Stimulated activated CD8-positive, alpha-beta memory T cell treated with anti-CD3 and anti-CD28 coated beads, Interleukin-2, amount 100 ng/mL, for 48 hours (primary cell): ENCODE data around the gene GFPT2.

Experiments
- DNase-seq, 2 donors: peaks; one replicate each; pipeline ENCODE4 v3.0.0-alpha.2; 2020; ENCODE audit warnings: low read depth in 2 of 2

The GFPT2 gene

DNA sequence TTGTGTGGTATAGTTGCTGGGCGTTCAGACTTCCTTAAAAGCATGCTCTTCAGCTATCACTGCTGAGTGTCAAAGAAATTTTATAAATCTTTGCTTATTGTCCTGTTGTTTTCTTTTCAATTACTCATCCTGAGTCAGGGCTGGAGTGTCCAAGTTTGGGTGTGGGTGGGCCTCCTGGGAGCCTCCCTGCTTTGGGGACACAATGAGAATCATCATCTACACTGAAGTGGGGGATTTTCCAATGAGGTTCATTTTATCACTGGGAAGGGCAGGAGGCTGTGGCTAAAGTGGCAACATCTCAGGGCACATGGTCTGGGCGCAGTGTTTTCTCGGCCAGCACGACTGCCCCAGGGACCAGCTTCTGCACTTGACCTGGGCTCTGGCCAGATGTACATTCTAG, 19.5 kb downstream of the GFPT2 start:
- DNase-seq: no peak

DNA sequence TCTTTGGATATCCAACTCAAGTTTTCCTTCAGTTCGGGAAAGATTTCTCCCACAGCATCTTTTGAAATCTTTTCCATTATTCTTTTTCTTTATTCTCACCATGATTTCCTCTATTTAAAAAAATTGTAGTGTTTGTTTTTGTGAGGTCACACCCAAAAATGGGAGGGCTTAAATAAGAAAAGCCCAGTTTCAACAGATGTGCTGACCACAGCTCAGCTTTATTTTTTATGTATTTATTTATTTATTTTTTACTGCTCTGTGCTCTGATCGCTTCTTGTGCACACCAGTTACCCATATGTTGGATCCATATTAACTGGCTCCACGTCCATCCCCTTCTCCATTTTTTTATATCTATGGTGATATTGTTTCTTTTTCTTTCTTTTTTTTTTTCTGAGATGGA, 20.3 kb downstream of the GFPT2 start:
- no peak for DNase-seq

DNA sequence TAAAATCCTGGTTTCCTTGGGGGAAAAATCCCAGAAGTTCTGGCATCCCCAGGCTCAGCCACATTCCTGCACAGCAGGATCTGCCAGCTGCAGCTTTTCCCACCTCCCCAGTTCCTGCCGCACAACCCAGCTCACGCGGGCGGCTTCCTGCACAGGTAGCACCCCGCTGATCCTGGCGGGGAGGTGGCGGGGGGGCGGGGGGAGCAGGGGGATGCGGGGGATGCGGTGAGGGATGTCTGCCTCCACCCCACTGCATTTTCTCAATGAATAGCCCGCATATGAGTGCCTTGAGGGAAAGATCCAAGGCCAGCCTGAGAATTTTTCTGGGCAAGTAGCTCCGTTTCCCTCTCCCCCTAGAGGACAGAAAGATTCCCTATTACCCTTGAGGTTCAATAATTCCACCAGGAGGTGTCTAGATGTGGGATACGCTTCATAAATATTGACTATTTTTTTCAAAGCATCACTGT, 21.1 kb downstream of the GFPT2 start:
- DNase-seq: no peak

DNA sequence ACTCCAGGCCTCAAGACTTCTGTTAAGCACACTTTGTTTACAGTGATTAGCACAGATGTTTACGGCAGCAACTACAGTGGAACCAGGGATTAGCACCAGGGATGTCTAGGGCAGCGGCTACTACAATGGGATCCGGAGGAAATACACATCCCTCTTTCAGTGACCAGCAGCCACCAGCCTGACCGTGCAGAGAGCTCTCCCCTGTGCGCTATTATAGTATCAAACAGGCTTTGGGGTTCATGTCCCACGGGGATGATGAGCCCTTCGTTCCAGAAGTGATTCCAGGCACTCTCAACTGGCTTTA, 21.5 kb downstream of the GFPT2 start:
- no peak for DNase-seq

DNA sequence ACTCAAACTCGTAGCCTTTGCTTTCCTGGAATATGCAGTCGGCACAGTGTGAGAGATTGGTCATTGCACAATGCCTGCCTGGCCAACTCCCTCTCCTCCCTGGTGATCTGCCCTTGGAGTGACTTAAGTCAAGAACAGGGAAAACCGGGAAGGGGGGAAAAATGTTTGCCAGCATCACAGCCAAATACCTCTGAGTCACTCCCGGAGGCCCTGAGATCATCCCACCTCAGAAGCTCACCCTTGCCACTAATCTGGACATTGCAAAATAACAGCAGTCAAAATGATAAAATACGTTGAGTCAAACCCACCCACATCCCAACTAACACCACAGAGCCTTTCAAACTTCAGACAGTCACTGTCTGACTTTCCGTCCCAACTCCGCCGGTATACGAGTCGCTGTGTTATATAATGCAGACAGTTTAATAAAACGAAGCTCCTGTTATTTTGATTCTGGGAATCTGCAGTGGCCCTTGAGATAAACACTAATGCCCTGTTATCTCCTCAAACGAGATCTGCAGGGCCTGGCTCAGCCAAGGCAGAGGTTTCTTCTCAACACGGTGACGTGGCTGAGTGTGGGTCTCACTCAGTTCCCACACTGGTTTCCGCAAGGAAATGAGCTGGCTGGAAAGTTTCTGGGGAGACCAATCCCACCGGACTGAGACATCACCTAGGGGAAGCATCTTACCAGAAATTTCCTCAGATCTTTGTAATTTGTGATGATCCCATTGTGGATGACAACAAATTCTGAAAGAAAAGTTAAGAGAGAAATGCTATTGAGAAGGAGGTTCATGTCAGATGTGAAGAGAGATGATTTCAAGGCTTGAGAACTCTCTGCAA, 22.1 kb downstream of the GFPT2 start:
- DNase-seq: no peak

DNA sequence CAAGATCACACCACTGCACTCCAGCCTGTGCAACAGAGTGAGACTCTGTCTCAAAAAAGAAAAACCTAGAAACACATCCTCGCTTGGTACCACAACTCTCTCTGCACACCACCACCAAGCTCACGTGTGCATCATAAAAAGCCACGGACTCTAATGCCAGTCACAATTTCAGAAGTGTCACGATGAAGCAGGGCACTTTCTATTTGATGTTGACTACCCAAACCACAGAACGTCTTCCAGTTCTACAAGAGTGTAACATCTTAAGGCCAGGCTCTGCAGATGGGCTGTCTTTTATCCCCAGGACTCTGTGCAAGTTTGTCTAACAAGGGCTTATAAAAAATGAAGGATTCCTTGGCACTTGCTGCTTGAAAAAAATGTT, 22.9 kb downstream of the GFPT2 start:
- DNase-seq: no peak

DNA sequence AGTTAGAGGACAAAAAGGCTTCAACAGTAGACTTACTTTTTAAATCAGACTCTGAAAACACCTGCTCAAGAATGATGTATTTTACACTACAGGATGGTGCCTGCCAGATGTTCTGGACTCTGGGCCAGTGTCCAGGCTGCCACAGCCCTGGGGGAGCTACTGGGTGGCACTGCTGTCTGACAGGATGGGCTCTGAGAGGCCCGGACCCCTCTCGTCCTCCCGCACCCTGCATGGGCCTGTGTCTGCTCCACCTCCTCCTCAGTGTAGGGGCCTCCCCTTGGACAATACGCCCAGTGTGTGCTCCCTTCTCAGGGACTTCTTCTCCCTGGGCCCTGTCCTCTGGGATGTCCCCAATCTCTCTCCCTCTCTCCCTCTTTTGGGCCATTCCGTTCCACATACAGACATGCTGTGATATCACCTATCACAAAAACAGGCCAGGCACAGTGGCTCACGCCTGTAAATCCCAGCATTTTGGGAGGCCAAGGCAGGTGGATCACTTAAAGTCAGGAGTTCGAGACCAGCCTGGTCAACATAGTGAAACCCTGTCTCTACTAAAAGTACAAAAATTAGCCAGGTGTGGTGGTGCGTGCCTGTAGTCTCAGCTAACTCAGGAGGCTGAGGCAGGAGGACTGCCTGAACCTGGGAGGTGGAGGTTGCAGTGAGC, 23.4 kb downstream of the GFPT2 start:
- DNase-seq: no peak

DNA sequence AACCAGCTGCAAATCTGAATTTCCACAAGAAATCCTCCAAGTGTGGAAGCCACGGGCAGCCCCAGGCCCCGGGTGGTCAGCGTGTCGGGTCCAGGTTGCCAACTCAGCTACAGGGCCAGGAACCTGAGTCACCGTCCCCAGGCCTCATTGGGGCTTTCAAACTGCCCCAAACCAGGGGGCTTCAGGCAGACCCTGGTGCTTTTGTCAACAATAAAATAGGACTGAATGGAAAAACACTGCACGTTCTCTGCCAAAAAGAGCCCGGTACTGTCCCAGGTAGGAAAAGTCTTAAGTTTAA, 24.0 kb downstream of the GFPT2 start:
- no peak for DNase-seq

DNA sequence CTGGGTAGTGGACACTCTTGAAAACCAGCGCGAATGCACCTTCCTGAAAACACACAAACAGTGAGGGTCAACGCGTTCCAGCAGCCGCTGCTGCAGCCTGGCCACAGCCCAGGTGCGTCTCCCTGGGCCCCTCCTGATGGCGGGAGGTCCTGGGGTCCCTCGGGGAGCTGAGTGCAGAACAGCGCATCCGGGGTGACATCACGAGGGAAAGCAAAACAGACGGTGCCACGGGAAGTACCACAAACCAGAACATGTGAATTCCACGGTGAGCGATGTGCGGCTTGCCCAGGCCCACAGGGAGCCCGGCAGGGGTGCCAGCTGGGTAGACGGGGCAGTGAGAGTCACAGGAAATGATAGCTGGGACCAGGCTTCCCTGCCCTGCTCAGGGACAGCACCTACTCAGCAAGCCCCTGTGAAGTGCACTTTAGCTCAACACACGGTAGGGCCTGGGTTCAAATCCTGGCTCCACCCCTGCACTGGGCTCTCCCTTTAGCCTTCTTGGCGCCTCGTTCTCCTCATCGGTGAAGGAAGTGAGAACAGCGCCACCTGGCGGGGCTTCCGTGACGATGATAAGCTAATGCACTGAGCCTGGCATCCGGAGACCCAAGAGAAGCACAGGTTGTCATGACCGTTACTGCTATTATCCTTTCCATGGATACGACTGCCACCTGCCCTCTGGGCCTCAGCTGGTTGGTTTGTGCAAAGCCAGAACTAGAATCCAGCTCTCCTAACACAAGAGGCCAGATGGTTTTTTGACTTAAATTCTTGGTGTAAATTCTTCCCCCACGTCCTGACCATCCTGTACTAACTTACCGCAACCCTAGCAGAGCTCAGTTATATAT, 24.6 kb downstream of the GFPT2 start:
- DNase-seq: peak; percentile 71 to 79

DNA sequence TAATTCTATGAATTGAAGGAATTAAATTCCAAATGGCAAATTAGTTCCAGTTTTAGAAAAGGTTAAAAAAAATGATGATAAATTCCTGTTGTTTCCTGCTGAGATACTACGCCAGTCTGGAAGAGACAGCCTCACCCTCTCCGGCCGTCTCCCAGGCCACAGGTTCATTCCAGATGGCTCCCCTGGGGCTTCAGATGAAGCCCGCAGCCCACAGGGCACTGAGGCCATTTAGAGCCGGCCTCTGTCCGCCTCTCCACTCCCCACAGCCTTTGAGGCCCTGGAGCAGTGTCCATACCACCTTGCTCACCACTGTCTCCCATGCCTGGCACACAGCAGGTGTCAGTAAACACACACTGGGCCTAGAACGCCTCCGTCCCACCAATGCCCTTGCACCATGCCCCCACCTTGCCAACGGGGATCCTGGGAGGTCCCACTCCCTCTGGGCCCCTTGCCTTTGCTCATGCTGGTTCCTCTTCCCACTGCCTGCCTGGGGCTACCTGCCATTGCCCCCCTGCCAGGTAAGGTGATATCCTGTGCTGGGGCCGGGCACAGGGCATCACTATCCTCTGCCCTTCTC, 26.1 kb downstream of the GFPT2 start:
- no peak for DNase-seq

DNA sequence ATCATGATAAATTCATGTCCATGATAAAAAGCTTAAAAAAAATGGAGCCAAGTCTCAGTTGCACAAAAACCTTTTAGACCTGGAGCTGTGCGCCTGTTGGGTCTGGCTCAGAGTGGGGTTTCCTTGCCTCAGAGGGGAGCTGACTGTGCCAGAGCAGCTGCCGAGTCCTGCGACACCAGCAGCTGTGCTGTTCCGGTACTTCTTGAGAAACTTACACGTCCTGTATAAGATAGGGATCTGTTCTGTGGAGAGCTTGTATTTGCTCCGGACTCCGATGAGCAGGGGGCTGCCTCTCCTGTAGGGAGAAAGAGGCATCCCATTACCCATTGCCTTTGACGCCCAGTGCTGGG, 28.6 kb downstream of the GFPT2 start:
- no peak for DNase-seq

DNA sequence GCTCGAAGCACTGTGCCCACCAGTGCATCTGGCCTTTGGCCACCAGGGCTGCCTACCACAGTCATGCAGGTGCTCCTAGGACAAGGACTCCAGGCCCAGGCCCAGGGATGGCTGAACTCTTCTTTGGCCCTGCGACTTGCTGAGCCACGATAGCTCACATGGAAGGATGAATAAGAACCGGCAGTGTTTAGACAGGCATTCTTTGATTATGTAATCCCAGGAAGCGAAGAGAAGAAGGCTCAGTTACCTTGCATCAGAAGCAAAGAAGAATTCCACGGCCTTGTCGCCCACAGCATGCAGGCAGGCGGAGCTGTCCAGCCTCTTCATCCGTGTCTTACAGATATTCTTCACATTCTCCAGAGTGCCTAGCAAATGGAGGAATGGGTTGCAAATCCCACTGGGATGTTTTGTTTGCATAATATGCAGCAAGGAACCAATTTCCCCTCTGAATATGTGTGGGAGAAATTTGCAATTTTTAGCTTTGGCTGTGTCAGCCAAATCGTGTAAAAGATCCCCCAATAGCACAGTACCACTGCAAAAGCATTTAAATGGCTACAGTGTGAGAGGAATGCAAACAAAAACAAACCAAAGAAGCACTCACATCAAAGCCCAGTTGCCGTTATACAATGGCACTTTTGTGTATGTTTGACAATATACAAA, 29.1 kb downstream of the GFPT2 start:
- no peak for DNase-seq

DNA sequence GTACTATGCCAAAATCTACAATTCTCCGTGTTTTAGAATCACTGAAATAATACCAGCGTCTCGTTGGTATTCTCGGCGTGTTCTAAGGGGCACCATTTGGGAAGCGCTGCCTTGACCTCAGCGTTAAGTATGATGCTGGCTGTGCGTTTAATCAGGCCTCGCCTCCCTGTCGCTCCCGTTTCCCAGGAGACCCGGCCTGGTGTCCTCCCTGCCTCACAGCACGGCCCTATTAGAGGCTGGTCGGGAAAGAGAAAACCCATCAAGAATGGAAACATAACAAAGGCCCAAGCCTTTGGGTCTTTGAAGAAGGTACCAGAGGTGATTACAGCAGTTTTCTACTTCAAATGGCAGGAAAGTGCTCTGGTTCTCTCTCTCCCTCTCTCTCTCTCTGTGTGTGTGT, 30.0 kb downstream of the GFPT2 start:
- DNase-seq: no peak

DNA sequence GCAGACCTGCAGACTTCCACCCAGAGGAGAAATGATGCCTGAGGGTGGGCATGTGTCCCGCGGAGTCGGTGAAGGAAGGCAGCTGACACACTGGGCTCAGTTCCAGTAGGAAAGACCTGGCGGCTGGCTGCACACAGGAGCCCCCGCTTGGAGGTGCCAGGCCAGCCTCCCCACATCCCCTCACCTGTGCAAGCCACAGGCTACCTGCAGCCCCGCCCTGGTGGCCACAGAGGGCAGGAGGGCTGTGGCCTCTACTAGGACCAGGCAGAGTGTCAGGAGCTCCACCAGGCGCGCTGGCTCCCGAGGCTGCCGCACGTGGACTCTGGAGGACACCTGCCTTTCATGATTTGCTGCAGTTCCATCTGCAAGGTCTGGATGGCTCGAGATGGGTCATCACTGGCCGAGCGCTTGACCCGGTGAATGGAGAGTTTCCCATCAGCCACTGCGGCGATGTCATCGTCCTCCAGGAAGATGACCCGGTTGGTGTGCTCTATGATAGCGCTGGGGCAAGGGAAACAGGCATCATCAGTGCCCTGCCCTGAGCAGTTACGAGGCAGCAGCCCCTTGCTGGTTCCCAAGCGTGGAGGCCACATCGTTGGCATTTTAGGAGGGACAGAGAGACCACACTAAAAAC, 34.6 kb downstream of the GFPT2 start:
- no peak for DNase-seq

DNA sequence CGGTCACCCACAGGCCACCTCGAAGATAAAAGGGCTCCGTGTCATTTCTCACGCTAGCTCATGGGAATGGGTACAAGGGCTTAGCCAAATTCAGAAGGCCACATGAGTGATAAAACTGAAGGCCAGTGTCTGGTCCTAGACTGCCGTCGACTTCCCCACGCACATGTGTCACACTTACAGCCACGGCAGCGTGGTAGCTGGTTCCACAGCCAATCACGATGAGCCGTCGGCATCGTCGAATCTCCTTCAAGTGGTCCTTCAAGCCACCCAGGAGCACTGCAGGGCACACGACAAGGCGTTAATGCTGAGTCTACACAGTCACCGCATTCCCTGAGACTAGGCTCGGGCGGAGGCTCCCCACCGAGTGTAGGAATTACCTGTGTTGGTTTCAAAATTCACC, 36.5 kb downstream of the GFPT2 start:
- no peak for DNase-seq

DNA sequence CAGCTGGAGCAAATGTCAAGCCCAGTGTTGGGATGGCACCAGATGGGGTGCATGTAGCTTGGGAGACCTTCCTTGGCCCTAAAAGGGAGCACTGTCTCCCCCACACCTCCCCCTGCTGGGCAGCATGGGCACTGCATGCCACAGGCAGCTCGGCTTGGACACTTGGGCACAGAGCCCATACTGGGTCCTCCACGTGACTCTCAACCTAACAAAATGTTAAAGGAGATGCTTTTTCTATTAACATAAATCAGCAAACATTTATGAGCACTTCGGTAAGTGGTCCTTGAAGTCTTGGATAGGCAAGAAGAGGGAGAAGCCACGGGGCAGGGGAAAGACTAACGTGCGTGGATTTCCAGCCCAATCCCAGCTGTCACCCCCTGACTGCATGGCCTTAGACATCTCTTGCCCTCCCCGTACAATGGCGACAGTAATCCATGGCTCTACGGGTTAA, 37.3 kb downstream of the GFPT2 start:
- peak; percentile 47 to 69 for DNase-seq

DNA sequence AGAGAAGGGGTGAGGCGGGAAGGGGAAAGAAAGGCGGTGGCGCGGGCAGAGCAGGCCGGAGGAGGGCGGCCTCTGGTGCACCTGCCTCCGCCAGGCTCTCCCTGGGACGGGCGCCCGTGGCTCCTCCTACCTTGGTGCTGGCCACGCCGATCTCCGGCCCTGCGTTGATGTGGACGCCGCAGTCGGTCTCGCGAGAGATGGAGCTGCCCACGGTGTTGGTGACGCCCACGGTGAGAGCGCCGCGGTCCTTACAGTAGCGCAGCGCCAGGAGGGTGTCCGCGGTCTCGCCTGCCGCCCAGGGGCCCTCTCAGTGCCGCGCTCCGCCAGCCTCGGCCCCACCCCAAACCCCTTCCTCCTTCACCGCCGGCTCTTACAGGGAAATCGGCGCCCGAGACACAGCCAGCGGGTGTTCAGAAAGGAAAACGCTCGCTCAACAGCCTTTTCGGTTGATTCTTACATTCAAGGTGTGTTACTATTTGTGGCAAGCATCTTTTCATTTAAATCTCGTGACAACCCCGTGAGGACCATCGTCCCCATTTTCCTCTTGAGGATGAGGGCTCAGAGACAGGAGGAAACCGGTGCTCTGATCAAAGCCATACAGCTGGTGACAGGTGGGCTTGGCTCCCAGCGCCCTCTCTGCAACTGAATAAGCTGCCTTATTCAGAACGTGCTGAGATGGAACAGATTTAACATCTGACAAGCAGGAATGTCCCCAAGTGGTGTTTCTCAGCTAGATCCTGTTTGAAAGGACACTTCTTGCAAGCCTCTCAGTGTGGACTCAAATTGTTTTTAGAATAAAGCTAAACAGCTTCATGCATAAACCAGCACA, 39.2 kb downstream of the GFPT2 start:
- peak; percentile 12 to 76 for DNase-seq

DNA sequence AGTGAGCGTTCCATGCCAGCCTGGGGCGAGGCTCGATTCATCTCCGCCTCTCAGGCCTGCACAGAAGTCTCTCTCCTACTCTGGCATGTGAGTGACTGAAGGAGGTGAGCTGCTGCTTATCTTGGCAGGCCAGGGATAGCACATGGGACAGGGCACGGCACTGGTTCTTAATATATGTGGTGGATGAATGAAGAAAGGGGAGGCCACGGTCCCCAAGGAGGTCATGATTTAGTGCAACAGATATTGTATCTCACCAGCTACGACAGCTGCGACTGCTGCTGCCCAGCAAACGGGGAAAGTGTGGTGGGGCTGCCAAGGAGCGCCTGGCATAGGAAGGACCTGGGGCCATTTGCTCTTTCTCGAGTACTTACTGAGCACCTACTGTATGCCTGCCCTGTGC, 41.9 kb downstream of the GFPT2 start:
- DNase-seq: no peak

DNA sequence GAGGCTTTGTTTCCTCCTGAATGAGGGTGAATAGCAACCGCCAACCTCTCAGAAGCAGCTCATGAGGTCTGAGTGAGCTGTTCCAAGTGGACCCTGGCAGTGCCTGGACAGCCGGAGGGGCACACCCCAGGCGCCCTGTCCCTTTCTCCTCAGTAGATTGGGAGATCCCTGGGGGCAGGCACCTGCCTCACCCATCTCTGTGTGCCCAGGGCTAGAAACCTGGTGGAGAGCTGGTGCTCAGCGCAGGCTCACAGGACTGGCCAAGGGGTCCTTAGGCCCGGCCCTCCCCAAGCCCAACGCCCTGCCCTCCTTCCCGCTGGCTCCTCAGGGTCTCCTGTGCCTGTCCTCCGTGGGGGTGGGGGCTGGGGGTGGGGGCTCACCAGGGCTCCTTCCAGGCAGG, 46.3 kb downstream of the GFPT2 start:
- DNase-seq: no peak

DNA sequence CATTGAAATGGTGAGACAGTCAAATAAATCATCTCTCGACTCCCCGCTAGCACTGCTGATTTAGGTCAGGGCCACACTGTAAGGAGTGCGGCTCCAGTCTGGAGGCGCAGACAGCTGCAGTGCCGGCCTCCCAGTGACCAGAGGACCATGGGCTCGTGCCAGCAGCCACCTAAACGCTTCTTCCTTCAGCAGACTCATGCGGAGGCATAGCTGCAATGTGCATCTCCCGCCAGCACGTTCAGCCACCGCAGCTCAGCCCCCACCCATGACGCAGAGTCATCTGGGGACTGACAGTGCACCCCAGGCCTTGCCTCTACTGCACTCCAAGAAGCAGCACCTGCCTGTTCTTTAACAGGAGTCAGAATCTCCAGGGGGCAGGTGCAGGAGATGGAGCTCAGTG, 47.7 kb downstream of the GFPT2 start:
- DNase-seq: no peak
